Sigmoid colon (tissue), 3 donors: Measurements from ENCODE around the gene HES2.

Experiments used
- CTCF ChIP-seq, 4 experiments: fragments of 450-650 bp in 3 of 4; fragments of 200-600 bp in 1 of 4; IDR thresholded peaks; one replicate each; pipeline ENCODE4 v1.5.1; 2016 to 2019; ENCODE audit warnings: antibody characterized with exemption in 4 of 4, mild to moderate bottlenecking in 3 of 4, moderate library complexity in 2 of 4
- POLR2A ChIP-seq, 2 donors: fragments of 450-650 bp; IDR thresholded peaks; one replicate each; pipeline ENCODE4 v1.6.1; 2016; ENCODE audit warnings: antibody characterized with exemption in 2 of 2, mild to moderate bottlenecking in 2 of 2, moderate library complexity in 2 of 2

GRCh38 chr1:6456800-6457466, 37.2 kb upstream of the HES2 start:
- TF ChIP-seq CTCF (IDR thresholded peaks at IDR 0.05) = no peak
- TF ChIP-seq POLR2A (IDR thresholded peaks at IDR 0.05) = no peak
